ENCODE data around the gene AMER2.

DNA sequence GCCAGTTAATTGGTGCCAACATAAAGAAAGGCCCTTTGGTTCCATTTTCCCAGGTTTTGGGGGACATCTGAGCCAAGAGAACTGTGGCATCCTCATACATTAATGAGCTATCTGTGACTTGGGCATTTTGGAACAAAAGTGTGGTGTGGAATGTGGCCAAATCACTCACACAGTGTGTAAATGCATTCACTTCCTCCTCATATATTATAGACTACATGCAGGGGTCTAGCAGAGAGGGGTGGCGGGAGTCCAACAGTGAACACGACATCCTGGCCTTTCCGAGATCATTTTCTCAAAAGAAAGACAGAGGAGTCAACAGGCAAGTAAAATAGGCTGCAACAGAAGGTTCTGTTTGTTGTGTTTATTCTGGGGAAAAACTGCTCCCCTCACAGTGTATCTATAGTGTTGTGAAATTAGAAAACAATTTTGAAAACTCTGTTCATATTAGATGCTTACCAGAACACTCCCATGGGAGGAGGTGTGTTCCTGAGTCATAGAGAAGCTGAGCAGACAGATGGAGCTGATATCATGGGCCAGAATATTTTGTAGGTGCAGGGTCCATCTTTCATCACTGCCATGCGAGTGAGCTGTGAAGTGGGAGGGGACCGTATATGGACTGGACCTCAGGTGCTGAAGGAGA is 39.2 kb downstream of the AMER2 start:
- TF ChIP-seq, protein P1, sequence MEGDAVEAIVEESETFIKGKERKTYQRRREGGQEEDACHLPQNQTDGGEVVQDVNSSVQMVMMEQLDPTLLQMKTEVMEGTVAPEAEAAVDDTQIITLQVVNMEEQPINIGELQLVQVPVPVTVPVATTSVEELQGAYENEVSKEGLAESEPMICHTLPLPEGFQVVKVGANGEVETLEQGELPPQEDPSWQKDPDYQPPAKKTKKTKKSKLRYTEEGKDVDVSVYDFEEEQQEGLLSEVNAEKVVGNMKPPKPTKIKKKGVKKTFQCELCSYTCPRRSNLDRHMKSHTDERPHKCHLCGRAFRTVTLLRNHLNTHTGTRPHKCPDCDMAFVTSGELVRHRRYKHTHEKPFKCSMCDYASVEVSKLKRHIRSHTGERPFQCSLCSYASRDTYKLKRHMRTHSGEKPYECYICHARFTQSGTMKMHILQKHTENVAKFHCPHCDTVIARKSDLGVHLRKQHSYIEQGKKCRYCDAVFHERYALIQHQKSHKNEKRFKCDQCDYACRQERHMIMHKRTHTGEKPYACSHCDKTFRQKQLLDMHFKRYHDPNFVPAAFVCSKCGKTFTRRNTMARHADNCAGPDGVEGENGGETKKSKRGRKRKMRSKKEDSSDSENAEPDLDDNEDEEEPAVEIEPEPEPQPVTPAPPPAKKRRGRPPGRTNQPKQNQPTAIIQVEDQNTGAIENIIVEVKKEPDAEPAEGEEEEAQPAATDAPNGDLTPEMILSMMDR (IDR thresholded peaks at IDR 0.05) = no peak
- TF ChIP-seq POLR2A (IDR thresholded peaks at IDR 0.05) = no peak
